WI38 (cell line): ENCODE measurements around the gene WDR6.

Experiments
- H3K4me3 ChIP-seq: 2 replicates; pipeline ENCODE4 v1.5.1; 2011; ENCODE audit warnings: low read depth, mild to moderate bottlenecking, control low read depth, low read length
- CTCF ChIP-seq: IDR thresholded peaks from 2 replicates; pipeline ENCODE4 v1.5.1; 2012; ENCODE audit warnings: low read depth, mild to moderate bottlenecking, control low read depth, low read length

The WDR6 gene

GRCh38 chr3:49032646-49033304 is 25.6 kb downstream of the WDR6 start:
- TF ChIP-seq CTCF, result no peak
- H3K4me3 ChIP-seq, result no peak overlapping the region

GRCh38 chr3:49034650-49035049 is 27.5 kb downstream of the WDR6 start:
- no peak for TF ChIP-seq CTCF
- no peak overlapping the region for H3K4me3 ChIP-seq

- H3K4me3 ChIP-seq, result no peak overlapping the region
- no peak for TF ChIP-seq CTCF
Observed at GRCh38 chr3:49035281-49035680, 28.1 kb downstream of the WDR6 start.

- H3K4me3 ChIP-seq, result no peak overlapping the region
- no peak for TF ChIP-seq CTCF
Observed at GRCh38 chr3:49053543-49053942, 46.4 kb downstream of the WDR6 start.

GRCh38 chr3:49054344-49054862 is 47.2 kb downstream of the WDR6 start:
- TF ChIP-seq CTCF, result no peak

GRCh38 chr3:49057268-49057667 is 50.1 kb downstream of the WDR6 start:
- TF ChIP-seq CTCF, result no peak
- H3K4me3 ChIP-seq, result no peak overlapping the region

More at GRCh38 chr3:49054344-49054862, 47.2 kb downstream of the WDR6 start:
- no peak overlapping the region for H3K4me3 ChIP-seq

GRCh38 chr3:49058011-49058410 is 50.8 kb downstream of the WDR6 start:
- no peak for TF ChIP-seq CTCF
- no peak overlapping the region for H3K4me3 ChIP-seq
